Neural cell (in vitro differentiated cells): ENCODE results near the gene SDHB. TPM values are rescaled to one million over a fixed set of nuclear protein-coding genes. Genes with fewer than 3 reads are reported as not detected.

ENCODE experiments used
- H2AFZ ChIP-seq: fragments of 200-600, 300-800 bp; sonication (generic), shearing (Covaris generic); 2 replicates; pipeline ENCODE4 v1.6.0; 2014; ENCODE audit warnings: low read depth, mild to moderate bottlenecking, antibody characterized with exemption, low read length, moderate library complexity
- H3F3A ChIP-seq: fragments of 200-600 bp; shearing (Covaris generic); 2 replicates; pipeline ENCODE4 v1.6.1; 2016; ENCODE audit warnings: mild to moderate bottlenecking, moderate library complexity, mixed read lengths, antibody characterized with exemption, low read length; ENCODE audit not compliant: insufficient read depth, poor library complexity, severe bottlenecking
- H3K27ac ChIP-seq: fragments of 200-600, 300-800 bp; sonication (generic), shearing (Covaris generic); 2 replicates; pipeline ENCODE4 v1.5.1; 2014; ENCODE audit warnings: mild to moderate bottlenecking, low read length, moderate library complexity
- H3K27me3 ChIP-seq: fragments of 300-800, 200-600 bp; sonication (generic), shearing (Covaris generic); 2 replicates; pipeline ENCODE4 v1.6.0; 2014; ENCODE audit warnings: mild to moderate bottlenecking, low read depth, low read length, moderate library complexity; ENCODE audit not compliant: insufficient read depth
- H3K36me3 ChIP-seq: fragments of 300-800, 200-600 bp; sonication (generic), shearing (Covaris generic); 2 replicates; pipeline ENCODE4 v1.5.1; 2014; ENCODE audit warnings: mild to moderate bottlenecking, antibody characterized with exemption, low read length, moderate library complexity; ENCODE audit not compliant: insufficient read depth
- H3K4me2 ChIP-seq: fragments of 300-800, 200-600 bp; sonication (generic), shearing (Covaris generic); 2 replicates; pipeline ENCODE4 v1.6.0; 2014; ENCODE audit warnings: mild to moderate bottlenecking, low read length
- H3K4me3 ChIP-seq: fragments of 300-800, 200-600 bp; sonication (generic), shearing (Covaris generic); 2 replicates; pipeline ENCODE4 v1.5.1; 2014; ENCODE audit warnings: mild to moderate bottlenecking, low read length, moderate library complexity
- H3K79me2 ChIP-seq: fragments of 200-600 bp; shearing (Covaris generic); replicated peaks from 2 replicates; pipeline ENCODE4 v1.6.0; 2014; ENCODE audit warnings: mild to moderate bottlenecking, low read length, moderate library complexity; ENCODE audit not compliant: insufficient read depth
- H3K9ac ChIP-seq: fragments of 300-800, 200-600 bp; sonication (generic), shearing (Covaris generic); 2 replicates; pipeline ENCODE4 v1.6.1; 2016; ENCODE audit warnings: mild to moderate bottlenecking, low read length, mixed read lengths
- H3K9me2 ChIP-seq: fragments of 200-600 bp; shearing (Covaris generic); 2 replicates; pipeline ENCODE4 v1.6.1; 2016; ENCODE audit warnings: mild to moderate bottlenecking, low read length, mixed read lengths; ENCODE audit not compliant: insufficient read depth
- H3K9me3 ChIP-seq: fragments of 200-600, 300-800 bp; sonication (generic), shearing (Covaris generic); 2 replicates; pipeline ENCODE4 v1.6.1; 2016; ENCODE audit warnings: mild to moderate bottlenecking, mixed run types, low read length, moderate library complexity, mixed read lengths
- H4K20me1 ChIP-seq: fragments of 200-600 bp; shearing (Covaris generic); 2 replicates; pipeline ENCODE4 v1.6.1; 2016; ENCODE audit warnings: mild to moderate bottlenecking, mixed run types; ENCODE audit not compliant: insufficient read depth
- CTCF ChIP-seq: fragments of 450-650 bp; IDR thresholded peaks from 2 replicates; pipeline ENCODE4 v1.5.1; 2014; ENCODE audit warnings: antibody characterized with exemption, mild to moderate bottlenecking, moderate library complexity; ENCODE audit not compliant: poor library complexity, severe bottlenecking
- EP300 ChIP-seq: fragments of 450-650 bp; conservative IDR thresholded peaks from 2 replicates; pipeline ENCODE4 v1.6.1; 2014; ENCODE audit warnings: antibody characterized with exemption, mild to moderate bottlenecking, moderate library complexity; ENCODE audit not compliant: poor library complexity, severe bottlenecking
- EZH2 ChIP-seq: fragments of 200-600, 300-800 bp; shearing (Covaris generic), sonication (generic); IDR thresholded peaks from 2 replicates; pipeline ENCODE4 v1.6.1; 2014; ENCODE audit warnings: antibody characterized with exemption, low read length, borderline replicate concordance, mild to moderate bottlenecking; ENCODE audit not compliant: insufficient read depth, poor library complexity, severe bottlenecking
- MXI1 ChIP-seq: fragments of 450-650 bp; conservative IDR thresholded peaks from 2 replicates; pipeline ENCODE4 v1.6.1; 2014; ENCODE audit warnings: antibody characterized with exemption, mild to moderate bottlenecking; ENCODE audit not compliant: poor library complexity, severe bottlenecking
- POLR2AphosphoS5 ChIP-seq: IDR thresholded peaks from 2 replicates; pipeline ENCODE4 v1.6.1; 2012
- RAD21 ChIP-seq: fragments of 450-650 bp; conservative IDR thresholded peaks from 2 replicates; pipeline ENCODE4 v1.6.1; 2014; ENCODE audit warnings: antibody characterized with exemption, mild to moderate bottlenecking, moderate library complexity
- SMC3 ChIP-seq: fragments of 450-650 bp; conservative IDR thresholded peaks from 2 replicates; pipeline ENCODE4 v1.6.1; 2014; ENCODE audit warnings: antibody characterized with exemption, mild to moderate bottlenecking, moderate library complexity; ENCODE audit not compliant: poor library complexity
- TAF1 ChIP-seq: IDR thresholded peaks from 2 replicates; pipeline ENCODE4 v1.6.1; 2012; ENCODE audit warnings: low read depth
- polyA plus RNA-seq: library from polyadenylated mRNA; depleted of rRNA; stranded (reverse); fragments of >200 nt; gene quantifications from 2 replicates; pipeline ENCODE4 v1.2.3, GENCODE V29; 2014
- TF ChIP-seq, protein P1 (sequence below): IDR thresholded peaks from 2 replicates; pipeline ENCODE4 v1.6.1; 2012; ENCODE audit warnings: borderline replicate concordance

Gene SDHB
- polyA plus RNA-seq, 1 donor from 2014 or later, result 129 TPM

GRCh38 chr1:17033481-17033880 lies 20.4 kb downstream of the SDHB start:
- Histone ChIP-seq H3K27me3 (no peaks in the 10 kb centered on the region), H3K4me2 (no peak overlapping the region), H2AFZ (no peak overlapping the region), H4K20me1 (no peaks in the 10 kb centered on the region), H3K9ac (no peak overlapping the region), H3K27ac (no peak overlapping the region), H3K4me3 (no peak overlapping the region), H3K9me2 (no peaks in the 10 kb centered on the region), H3F3A (no peaks in the 10 kb centered on the region), H3K79me2 (no peaks in the 10 kb centered on the region), H3K36me3 (no peaks in the 10 kb centered on the region), H3K9me3 (no peaks in the 10 kb centered on the region)
- TF ChIP-seq EZH2, result no peak
- TF ChIP-seq SMC3, result no peak
- TF ChIP-seq, protein P1, sequence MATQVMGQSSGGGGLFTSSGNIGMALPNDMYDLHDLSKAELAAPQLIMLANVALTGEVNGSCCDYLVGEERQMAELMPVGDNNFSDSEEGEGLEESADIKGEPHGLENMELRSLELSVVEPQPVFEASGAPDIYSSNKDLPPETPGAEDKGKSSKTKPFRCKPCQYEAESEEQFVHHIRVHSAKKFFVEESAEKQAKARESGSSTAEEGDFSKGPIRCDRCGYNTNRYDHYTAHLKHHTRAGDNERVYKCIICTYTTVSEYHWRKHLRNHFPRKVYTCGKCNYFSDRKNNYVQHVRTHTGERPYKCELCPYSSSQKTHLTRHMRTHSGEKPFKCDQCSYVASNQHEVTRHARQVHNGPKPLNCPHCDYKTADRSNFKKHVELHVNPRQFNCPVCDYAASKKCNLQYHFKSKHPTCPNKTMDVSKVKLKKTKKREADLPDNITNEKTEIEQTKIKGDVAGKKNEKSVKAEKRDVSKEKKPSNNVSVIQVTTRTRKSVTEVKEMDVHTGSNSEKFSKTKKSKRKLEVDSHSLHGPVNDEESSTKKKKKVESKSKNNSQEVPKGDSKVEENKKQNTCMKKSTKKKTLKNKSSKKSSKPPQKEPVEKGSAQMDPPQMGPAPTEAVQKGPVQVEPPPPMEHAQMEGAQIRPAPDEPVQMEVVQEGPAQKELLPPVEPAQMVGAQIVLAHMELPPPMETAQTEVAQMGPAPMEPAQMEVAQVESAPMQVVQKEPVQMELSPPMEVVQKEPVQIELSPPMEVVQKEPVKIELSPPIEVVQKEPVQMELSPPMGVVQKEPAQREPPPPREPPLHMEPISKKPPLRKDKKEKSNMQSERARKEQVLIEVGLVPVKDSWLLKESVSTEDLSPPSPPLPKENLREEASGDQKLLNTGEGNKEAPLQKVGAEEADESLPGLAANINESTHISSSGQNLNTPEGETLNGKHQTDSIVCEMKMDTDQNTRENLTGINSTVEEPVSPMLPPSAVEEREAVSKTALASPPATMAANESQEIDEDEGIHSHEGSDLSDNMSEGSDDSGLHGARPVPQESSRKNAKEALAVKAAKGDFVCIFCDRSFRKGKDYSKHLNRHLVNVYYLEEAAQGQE, result no peak
- no peak for TF ChIP-seq POLR2AphosphoS5
- no peak for TF ChIP-seq TAF1
- no peak for TF ChIP-seq CTCF

DNA sequence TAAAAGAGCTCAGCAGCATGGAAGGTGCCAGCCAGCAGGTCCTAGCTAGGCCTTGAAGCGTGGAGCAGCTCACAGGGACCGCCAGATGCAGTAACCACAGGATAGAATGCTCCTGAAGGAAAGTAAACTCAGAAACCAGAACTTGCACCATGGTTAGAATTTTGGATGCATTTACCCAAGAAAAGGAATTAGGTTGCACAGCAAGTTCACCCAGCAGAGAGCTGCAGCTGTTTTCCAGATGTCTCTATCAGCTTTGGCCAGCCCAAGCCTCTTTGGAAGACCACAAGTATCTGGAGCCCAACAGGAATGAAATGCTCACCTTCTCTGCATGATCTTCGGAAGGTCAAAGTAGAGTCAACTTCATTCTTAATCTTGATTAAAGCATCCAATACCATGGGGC lies 21.1 kb downstream of the SDHB start:
- no peaks in the 10 kb centered on the region for H4K20me1 ChIP-seq
- no peak overlapping the region for H3K27ac ChIP-seq
- TF ChIP-seq EP300 (no peak), RAD21 (no peak), SMC3 (no peak), TAF1 (no peak), EZH2 (no peak), CTCF (no peak), MXI1 (no peak), POLR2AphosphoS5 (no peak)
- TF ChIP-seq, protein P1, result no peak
- no peaks in the 10 kb centered on the region for H3F3A ChIP-seq
- no peak overlapping the region for H3K4me3 ChIP-seq
- H3K9me2 ChIP-seq, result no peaks in the 10 kb centered on the region
- no peaks in the 10 kb centered on the region for H3K9me3 ChIP-seq
- no peaks in the 10 kb centered on the region for H3K79me2 ChIP-seq
- no peak overlapping the region for H3K9ac ChIP-seq
- H2AFZ ChIP-seq, result no peak overlapping the region
- no peaks in the 10 kb centered on the region for H3K27me3 ChIP-seq
- H3K4me2 ChIP-seq, result no peak overlapping the region
- H3K36me3 ChIP-seq, result no peaks in the 10 kb centered on the region
